Nephron progenitor cell (in vitro differentiated cells): ENCODE data around the gene MYH13.

Experiments
- DNase-seq: peaks from one replicate; pipeline ENCODE4 v3.0.0; 2021
- H3K27ac Mint-ChIP-seq: 2 replicates; pipeline ENCODE4 v1.8.0; 2021; ENCODE audit warnings: mild to moderate bottlenecking, moderate library complexity, mixed read lengths
- H3K27me3 Mint-ChIP-seq: 2 replicates; pipeline ENCODE4 v1.8.0; 2021; ENCODE audit warnings: mild to moderate bottlenecking, low read depth, mixed read lengths; ENCODE audit not compliant: poor library complexity
- H3K36me3 Mint-ChIP-seq: 2 replicates; pipeline ENCODE4 v1.8.0; 2021; ENCODE audit warnings: low read depth, mixed read lengths
- H3K4me1 Mint-ChIP-seq: 2 replicates; pipeline ENCODE4 v1.8.0; 2021; ENCODE audit warnings: mixed read lengths
- H3K4me3 Mint-ChIP-seq: 2 replicates; pipeline ENCODE4 v1.8.0; 2021; ENCODE audit warnings: mild to moderate bottlenecking, moderate library complexity, mixed read lengths
- H3K9me3 Mint-ChIP-seq: 2 replicates; pipeline ENCODE4 v1.8.0; 2021; ENCODE audit warnings: mild to moderate bottlenecking, moderate library complexity, mixed read lengths
- CTCF ChIP-seq: fragments of 200-600 bp; sonication (generic); IDR thresholded peaks from 2 replicates; pipeline ENCODE4 v1.5.0; 2021; ENCODE audit warnings: antibody characterized with exemption

The MYH13 gene

DNA sequence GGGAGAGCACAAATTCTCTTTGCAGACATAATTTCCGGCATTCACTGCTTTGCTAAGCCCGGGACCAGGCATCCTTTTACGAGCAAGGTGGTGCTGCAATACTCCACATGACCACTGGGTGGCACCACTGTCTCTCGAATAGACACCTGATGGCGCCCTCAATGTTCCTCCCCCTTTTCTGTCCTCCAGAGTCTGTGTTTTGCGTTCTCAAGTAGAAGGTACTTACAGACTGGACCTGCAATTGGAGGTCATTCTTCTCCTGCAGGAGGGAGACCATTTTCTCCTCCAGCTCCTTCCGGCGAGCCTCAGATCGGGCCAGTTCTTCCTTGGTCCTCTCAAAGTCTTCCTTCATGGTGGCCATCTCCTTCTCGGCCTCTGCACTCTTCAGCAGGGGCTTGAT lies 45.2 kb downstream of the MYH13 start:
- H3K36me3 Mint-ChIP-seq, result no peaks in the 10 kb centered on the region
- H3K4me1 Mint-ChIP-seq, result no peaks in the 10 kb centered on the region
- no peak overlapping the region for H3K27ac Mint-ChIP-seq
- TF ChIP-seq CTCF, result peak; percentile 96
- H3K27me3 Mint-ChIP-seq, result peaks cover 30% of the 10 kb centered on the region
- DNase-seq, result peak; percentile 92
- H3K4me3 Mint-ChIP-seq, result no peak overlapping the region
- no peaks in the 10 kb centered on the region for H3K9me3 Mint-ChIP-seq

- Mint-ChIP-seq H3K4me3 (no peak overlapping the region), H3K36me3 (no peaks in the 10 kb centered on the region), H3K27ac (no peak overlapping the region), H3K4me1 (no peaks in the 10 kb centered on the region), H3K27me3 (peaks cover 34% of the 10 kb centered on the region), H3K9me3 (no peaks in the 10 kb centered on the region)
- DNase-seq, result no peak
- no peak for TF ChIP-seq CTCF
Observed at GRCh38 chr17:10325031-10325695, 47.6 kb downstream of the MYH13 start.

GRCh38 chr17:10323812-10324610 lies 48.8 kb downstream of the MYH13 start:
- Mint-ChIP-seq H3K4me3 (no peak overlapping the region), H3K9me3 (no peaks in the 10 kb centered on the region), H3K27me3 (peaks cover 35% of the 10 kb centered on the region), H3K27ac (no peak overlapping the region), H3K36me3 (no peaks in the 10 kb centered on the region), H3K4me1 (peaks cover 1% of the 10 kb centered on the region)
- TF ChIP-seq CTCF, result no peak
- no peak for DNase-seq

- Mint-ChIP-seq H3K4me1 (peaks cover 19% of the 10 kb centered on the region), H3K27ac (no peak overlapping the region), H3K27me3 (peaks cover 36% of the 10 kb centered on the region), H3K36me3 (no peaks in the 10 kb centered on the region), H3K4me3 (no peak overlapping the region), H3K9me3 (no peaks in the 10 kb centered on the region)
- no peak for TF ChIP-seq CTCF
- no peak for DNase-seq
Observed at GRCh38 chr17:10318535-10318934, 54.3 kb downstream of the MYH13 start.

DNA sequence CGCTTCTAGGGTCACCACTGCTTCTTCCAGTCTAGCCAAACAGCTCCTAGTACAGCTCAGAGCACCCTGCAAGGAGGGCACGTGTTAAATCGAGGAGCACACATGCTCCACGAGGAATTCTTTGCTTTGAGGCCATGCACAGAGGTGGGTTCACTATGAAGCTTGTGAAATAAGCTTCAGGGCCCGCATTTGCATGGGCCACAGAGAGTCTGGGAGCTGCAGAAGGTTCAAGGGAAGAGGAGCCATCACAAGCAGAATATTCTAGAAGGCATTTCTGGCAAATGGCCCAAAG lies 55.3 kb downstream of the MYH13 start:
- TF ChIP-seq CTCF, result no peak
- peaks cover 19% of the 10 kb centered on the region for H3K4me1 Mint-ChIP-seq

More for the DNA sequence above, 55.3 kb downstream of the MYH13 start:
- DNase-seq, result no peak
- peaks cover 28% of the 10 kb centered on the region for H3K27me3 Mint-ChIP-seq
- H3K27ac Mint-ChIP-seq, result no peak overlapping the region
- no peaks in the 10 kb centered on the region for H3K9me3 Mint-ChIP-seq
- H3K36me3 Mint-ChIP-seq, result no peaks in the 10 kb centered on the region
- no peak overlapping the region for H3K4me3 Mint-ChIP-seq
